ENCODE results near the gene NR2C1.
"Not testable (repeated sequence)": the region's sequence is repeated elsewhere in the genome, so short reads cannot be mapped to it uniquely, and the experiment has no call there.

- TF ChIP-seq CTCF, EP300, POLR2A (IDR thresholded peaks at IDR 0.05): not testable (repeated sequence)
These were observed 79.6 kb downstream of the NR2C1 start for GRCh38 chr12:94993855-94994254.
